Endothelial cell of umbilical vein (primary cell): ENCODE data around the gene KIF3A. TPM values are rescaled to one million over a fixed set of nuclear protein-coding genes. Genes with fewer than 3 reads are reported as not detected.

ENCODE experiments used
- BruUV-seq: library from RNA; stranded (reverse); fragments of 400-500 nt; replicated peaks from 2 replicates; lab custom pipeline; 2021; lab: Mats Ljungman, UMichigan
- CTCF ChIA-PET: fragments of 300-600, 350-600 bp; sonication (Branson Sonifier 250); formaldehyde crosslinking; loops from one replicate; lab custom pipeline; 2021; ENCODE audit warnings: antibody characterized with exemption, inconsistent platforms; lab: Charles Lee
- POLR2A ChIA-PET: fragments of 300-600, 350-600 bp; sonication (Branson Sonifier 250); formaldehyde crosslinking; loops from one replicate; lab custom pipeline; 2021; ENCODE audit warnings: antibody characterized with exemption, inconsistent platforms; lab: Charles Lee
- DNase-seq: peaks from one replicate; pipeline ENCODE4 v3.0.0-alpha.2; 2011; ENCODE audit warnings: low read depth, low spot score
- FAIRE-seq: peaks from 2 replicates; lab custom pipeline; 2011; peaks lifted over from hg19 to GRCh38; lab: Jason Lieb, UNC
- H2AFZ ChIP-seq: 2 replicates; pipeline ENCODE4 v1.6.0; 2012; ENCODE audit warnings: low read depth, low read length, control low read depth, inconsistent platforms
- H3K27ac ChIP-seq: 2 replicates; pipeline ENCODE4 v1.5.1; 2011; ENCODE audit warnings: low read depth, mild to moderate bottlenecking, control low read depth, low read length, moderate library complexity; ENCODE audit not compliant: insufficient read depth
- H3K27me3 ChIP-seq, 2 experiments: 2 replicates each; pipeline versions ENCODE4 v1.6.0 to v1.6.1; 2011; ENCODE audit warnings: low read length in 2 of 2, mixed read lengths in 1 of 2; ENCODE audit not compliant: control insufficient read depth in 2 of 2, insufficient read depth in 2 of 2
- H3K36me3 ChIP-seq, 2 experiments: 2 replicates in 1 of 2; 3 replicates in 1 of 2; pipeline ENCODE4 v1.5.1; 2011; ENCODE audit warnings: low read length in 2 of 2, mild to moderate bottlenecking in 1 of 2, moderate library complexity in 1 of 2; ENCODE audit not compliant: control insufficient read depth in 2 of 2, insufficient read depth in 2 of 2; ENCODE audit errors: extremely low read depth in 1 of 2
- H3K4me1 ChIP-seq: 3 replicates; pipeline ENCODE4 v1.5.1; 2011; ENCODE audit warnings: mild to moderate bottlenecking, low read length; ENCODE audit not compliant: control insufficient read depth, insufficient read depth; ENCODE audit errors: extremely low read depth
- H3K4me2 ChIP-seq: 2 replicates; pipeline ENCODE4 v1.6.1; 2011; ENCODE audit warnings: low read length, control low read depth, mixed read lengths; ENCODE audit not compliant: insufficient read depth
- H3K4me3 ChIP-seq, 3 experiments: fragments of 200-600 bp in 1 of 3; sonication (generic), shearing (Covaris generic) in 1 of 3; replicated peaks in 1 of 3; 2 replicates each; pipeline ENCODE4 v1.5.1; 2011 to 2016; ENCODE audit warnings: control low read depth in 3 of 3, low read length in 3 of 3, mild to moderate bottlenecking in 2 of 3, inconsistent platforms in 1 of 3, low read depth in 1 of 3, moderate library complexity in 1 of 3; ENCODE audit not compliant: insufficient read depth in 1 of 3
- H3K79me2 ChIP-seq: 2 replicates; pipeline ENCODE4 v1.6.0; 2012; ENCODE audit warnings: low read length, inconsistent platforms; ENCODE audit not compliant: control insufficient read depth, insufficient read depth
- H3K9ac ChIP-seq: replicated peaks from 2 replicates; pipeline ENCODE3; 2011; ENCODE audit warnings: low read length, control low read depth; ENCODE audit not compliant: insufficient read depth; ENCODE audit errors: extremely low read depth
- H3K9me1 ChIP-seq: replicated peaks from 3 replicates; pipeline ENCODE4 v1.6.0; 2011; ENCODE audit warnings: mild to moderate bottlenecking, low read length; ENCODE audit not compliant: control insufficient read depth, insufficient read depth; ENCODE audit errors: extremely low read depth
- H3K9me3 ChIP-seq: replicated peaks from 2 replicates; pipeline ENCODE4 v1.5.1; 2012; ENCODE audit warnings: low read length, inconsistent platforms; ENCODE audit not compliant: control insufficient read depth, insufficient read depth
- H4K20me1 ChIP-seq: replicated peaks from 2 replicates; pipeline ENCODE3; 2011; ENCODE audit warnings: mild to moderate bottlenecking, low read length; ENCODE audit not compliant: control insufficient read depth, insufficient read depth; ENCODE audit errors: extremely low read depth
- EZH2 ChIP-seq: IDR thresholded peaks from 2 replicates; pipeline ENCODE4 v1.6.1; 2012; ENCODE audit warnings: borderline replicate concordance, low read depth, mild to moderate bottlenecking, moderate library complexity, low read length, inconsistent platforms; ENCODE audit not compliant: severe bottlenecking
- FOS ChIP-seq: IDR thresholded peaks from 2 replicates; pipeline ENCODE4 v1.6.1; 2011; ENCODE audit warnings: mild to moderate bottlenecking, low read length, moderate library complexity, borderline replicate concordance; ENCODE audit not compliant: insufficient read depth
- GATA2 ChIP-seq: IDR thresholded peaks from 2 replicates; pipeline ENCODE4 v1.7.0; 2011; ENCODE audit warnings: low read depth, mild to moderate bottlenecking, moderate library complexity, mixed read lengths, low read length; ENCODE audit not compliant: insufficient read length, insufficient read depth
- JUN ChIP-seq: IDR thresholded peaks from 2 replicates; pipeline ENCODE4 v1.6.1; 2011; ENCODE audit warnings: borderline replicate concordance, low read depth; ENCODE audit not compliant: insufficient read length, insufficient read depth
- MAX ChIP-seq: IDR thresholded peaks from 2 replicates; pipeline ENCODE4 v1.6.1; 2011; ENCODE audit not compliant: insufficient read depth, insufficient read length
- MYC ChIP-seq: IDR thresholded peaks from one replicate; pipeline ENCODE4 v1.6.1; 2011; ENCODE audit warnings: mild to moderate bottlenecking, low read depth, low read length
- POLR2A ChIP-seq: IDR thresholded peaks from 2 replicates; pipeline ENCODE4 v1.6.1; 2012; ENCODE audit warnings: low read depth, mild to moderate bottlenecking, control low read depth, low read length
- POLR2AphosphoS5 ChIP-seq: IDR thresholded peaks from 2 replicates; pipeline ENCODE4 v1.6.1; 2012; ENCODE audit warnings: low read depth, mild to moderate bottlenecking, control low read depth, low read length, moderate library complexity; ENCODE audit not compliant: insufficient read depth
- dilution Hi-C: fragments of 300-500 bp; cut with MboI; formaldehyde crosslinking; loops from one replicate; pipeline ENCODE4 v1.15.0; 2019; ENCODE audit warnings: low sequenced_read_pairs; ENCODE audit not compliant: extremely low pct_ligation_motif_present
- intact Hi-C: fragments of 100-400 bp; cut with micrococcal nuclease; formaldehyde crosslinking; loops from one replicate; pipeline ENCODE4 v1.10.0; 2022
- polyA plus RNA-seq, 4 experiments: library from polyadenylated mRNA; depleted of rRNA in 3 of 4; stranded (reverse) in 3 of 4; unstranded in 1 of 4; fragments of >200 nt; gene quantifications; 2 replicates each; pipeline versions ENCODE4 v1.2.1 to v1.2.3, GENCODE V29; 2011 to 2012; ENCODE audit warnings: missing spikeins in 1 of 4
- total RNA-seq: library from RNA; stranded (reverse); gene quantifications from 2 replicates; pipeline ENCODE4 v1.2.3, GENCODE V29; 2021
- TF ChIP-seq, protein P1 (sequence below), 2 donors: IDR thresholded peaks; 1 replicate in 1 of 2; 2 replicates in 1 of 2; pipeline ENCODE4 v1.5.1; 2011; ENCODE audit warnings: low read length in 2 of 2, mild to moderate bottlenecking in 2 of 2, moderate library complexity in 2 of 2, control low read depth in 1 of 2, inconsistent platforms in 1 of 2, low read depth in 1 of 2; ENCODE audit not compliant: insufficient read depth in 1 of 2; ENCODE audit errors: extremely low read depth in 1 of 2

KIF3A gene
- total and polyA plus RNA-seq, 2 donors (not counting 3 experiments of a cell fraction or from before 2014, with no cell fraction given): 3.3 to 11.2 TPM

DNA sequence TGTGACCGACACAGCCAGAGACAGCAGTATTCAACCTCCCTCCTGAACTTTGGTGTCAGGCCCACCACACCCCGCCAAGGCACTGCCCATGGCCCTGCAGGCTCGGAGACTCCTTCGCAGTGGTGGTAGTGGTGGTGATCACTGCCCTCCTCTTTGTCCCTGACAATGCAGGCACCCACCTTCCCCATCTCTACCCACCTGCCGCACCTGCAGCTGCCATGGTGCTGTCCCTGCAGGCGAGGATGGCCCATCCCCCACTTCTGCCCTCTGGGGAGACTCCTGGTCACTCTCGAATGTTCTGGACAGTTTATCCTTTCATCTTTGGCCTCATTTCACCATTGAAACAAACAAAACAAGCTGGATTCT is 67.9 kb downstream of the KIF3A start:
- H3K9me3 ChIP-seq: no peaks in the 10 kb centered on the region
- peaks cover 0 to 2% of the 10 kb centered on the region in 2 experiments for H3K27me3 ChIP-seq
- intact Hi-C loops: no loop called here
- no peaks in the 10 kb centered on the region for H3K36me3 ChIP-seq
- DNase-seq: no peak
- POLR2A ChIA-PET: no interaction called here
- CTCF ChIA-PET: interaction anchor here (0.8 to 1.4 kb wide), 2 partner anchors 9 to 20 kb away, joined by 3 read pairs; no protein-coding TSS in a partner anchor
- no peak overlapping the region for H3K4me3 ChIP-seq
- dilution Hi-C loops: no loop called here
- no peak overlapping the region for H3K4me2 ChIP-seq
- H3K9me1 ChIP-seq: no peaks in the 10 kb centered on the region
- no peak overlapping the region for H2AFZ ChIP-seq
- H3K27ac ChIP-seq: no peak overlapping the region
- H3K4me1 ChIP-seq: peaks cover 4% of the 10 kb centered on the region
- no peak for TF ChIP-seq POLR2A
- TF ChIP-seq, protein P1, sequence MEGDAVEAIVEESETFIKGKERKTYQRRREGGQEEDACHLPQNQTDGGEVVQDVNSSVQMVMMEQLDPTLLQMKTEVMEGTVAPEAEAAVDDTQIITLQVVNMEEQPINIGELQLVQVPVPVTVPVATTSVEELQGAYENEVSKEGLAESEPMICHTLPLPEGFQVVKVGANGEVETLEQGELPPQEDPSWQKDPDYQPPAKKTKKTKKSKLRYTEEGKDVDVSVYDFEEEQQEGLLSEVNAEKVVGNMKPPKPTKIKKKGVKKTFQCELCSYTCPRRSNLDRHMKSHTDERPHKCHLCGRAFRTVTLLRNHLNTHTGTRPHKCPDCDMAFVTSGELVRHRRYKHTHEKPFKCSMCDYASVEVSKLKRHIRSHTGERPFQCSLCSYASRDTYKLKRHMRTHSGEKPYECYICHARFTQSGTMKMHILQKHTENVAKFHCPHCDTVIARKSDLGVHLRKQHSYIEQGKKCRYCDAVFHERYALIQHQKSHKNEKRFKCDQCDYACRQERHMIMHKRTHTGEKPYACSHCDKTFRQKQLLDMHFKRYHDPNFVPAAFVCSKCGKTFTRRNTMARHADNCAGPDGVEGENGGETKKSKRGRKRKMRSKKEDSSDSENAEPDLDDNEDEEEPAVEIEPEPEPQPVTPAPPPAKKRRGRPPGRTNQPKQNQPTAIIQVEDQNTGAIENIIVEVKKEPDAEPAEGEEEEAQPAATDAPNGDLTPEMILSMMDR (IDR thresholded peaks at IDR 0.05; ENCODE audit: extremely low read depth in 1 of 2, insufficient read depth in 1 of 2, low read depth in 1 of 2, low read length in 2 of 2): no peak
- TF ChIP-seq JUN: no peak
- no peaks in the 10 kb centered on the region for H3K79me2 ChIP-seq
- H3K9ac ChIP-seq: no peak overlapping the region
- no peak for FAIRE-seq
- BruUV-seq: no TSS peak
- no peaks in the 10 kb centered on the region for H4K20me1 ChIP-seq

DNA sequence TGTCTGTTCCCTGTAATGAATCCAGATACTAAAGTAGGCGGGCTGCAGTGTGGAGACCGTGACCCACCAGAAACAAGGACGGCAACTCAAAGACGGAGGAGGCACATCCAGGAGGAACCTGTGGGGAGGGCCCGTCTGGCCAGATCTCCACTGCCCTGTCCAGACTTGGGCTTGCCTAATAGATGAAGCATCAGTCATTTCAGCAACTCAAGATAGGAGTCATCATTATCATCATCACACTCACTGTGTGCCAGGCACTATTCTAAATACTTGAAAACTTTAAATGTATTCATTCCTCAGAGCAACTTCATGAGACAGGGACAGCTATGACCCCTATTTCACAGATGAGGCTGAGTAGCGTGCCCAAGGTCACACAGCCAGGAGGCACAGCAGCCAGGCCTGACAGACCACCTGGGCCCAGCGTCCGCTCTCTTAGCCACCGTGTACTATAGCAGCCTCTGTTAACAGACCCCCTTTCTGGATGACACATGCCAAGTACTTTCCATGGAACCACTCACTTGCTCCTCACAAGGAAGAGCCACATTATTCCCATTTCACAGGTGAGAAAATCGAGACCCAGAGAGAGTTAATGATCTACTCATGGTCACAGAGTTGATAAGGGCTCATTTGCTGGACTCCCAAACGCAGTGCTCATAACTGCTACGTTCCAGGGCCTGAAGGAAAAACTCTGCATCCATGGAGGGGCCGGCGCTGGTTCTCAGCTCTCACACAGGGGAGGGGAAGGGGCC is 68.5 kb downstream of the KIF3A start:
- ChIA-PET CTCF (no interaction called here), POLR2A (no interaction called here)
- H4K20me1 ChIP-seq: no peaks in the 10 kb centered on the region
- BruUV-seq: no TSS peak
- TF ChIP-seq POLR2A (no peak), JUN (no peak), FOS (no peak), MYC (no peak), EZH2 (no peak), MAX (no peak), GATA2 (no peak), POLR2AphosphoS5 (no peak)
- TF ChIP-seq, protein P1 (IDR thresholded peaks at IDR 0.05; ENCODE audit: extremely low read depth in 1 of 2, insufficient read depth in 1 of 2, low read depth in 1 of 2, low read length in 2 of 2): no peak
- dilution Hi-C loops (no loop called here), intact Hi-C loops (no loop called here)
- FAIRE-seq: no peak
- H3K4me1 ChIP-seq: no peaks in the 10 kb centered on the region
- peaks cover 0 to 2% of the 10 kb centered on the region in 2 experiments for H3K27me3 ChIP-seq
- no peak overlapping the region for H3K4me2 ChIP-seq
- H3K4me3 ChIP-seq: no peak overlapping the region
- DNase-seq: no peak
- H3K9me1 ChIP-seq: no peaks in the 10 kb centered on the region
- H3K9me3 ChIP-seq: no peaks in the 10 kb centered on the region
- no peaks in the 10 kb centered on the region for H3K36me3 ChIP-seq
- no peak overlapping the region for H3K9ac ChIP-seq
- H2AFZ ChIP-seq: no peak overlapping the region
- no peaks in the 10 kb centered on the region for H3K79me2 ChIP-seq
- no peak overlapping the region for H3K27ac ChIP-seq
